Epithelial cell of proximal tubule (primary cell): ENCODE measurements around the gene CCDC7. TPM values are rescaled to one million over a fixed set of nuclear protein-coding genes. Genes with fewer than 3 reads are reported as not detected.
"Not testable (repeated sequence)": the region's sequence is repeated elsewhere in the genome, so short reads cannot be mapped to it uniquely, and the experiment has no call there.

ENCODE experiments used
- DNase-seq: peaks from one replicate; pipeline ENCODE4 v3.0.0-alpha.2; 2011; ENCODE audit warnings: low read depth
- H3K4me3 ChIP-seq: 2 replicates; pipeline ENCODE4 v1.5.1; 2011; ENCODE audit warnings: low read depth, mild to moderate bottlenecking, low read length
- total RNA-seq: library from RNA; depleted of rRNA; stranded (reverse); fragments of >200 nt; gene quantifications from 2 replicates; pipeline ENCODE4 v1.2.3, GENCODE V29; 2015
- TF ChIP-seq, protein P1 (sequence below): conservative IDR thresholded peaks from 2 replicates; pipeline ENCODE4 v1.5.1; 2012; ENCODE audit warnings: low read depth, mild to moderate bottlenecking, low read length

Gene CCDC7
- total RNA-seq, 1 donor from 2014 or later = 1.3 TPM

DNA sequence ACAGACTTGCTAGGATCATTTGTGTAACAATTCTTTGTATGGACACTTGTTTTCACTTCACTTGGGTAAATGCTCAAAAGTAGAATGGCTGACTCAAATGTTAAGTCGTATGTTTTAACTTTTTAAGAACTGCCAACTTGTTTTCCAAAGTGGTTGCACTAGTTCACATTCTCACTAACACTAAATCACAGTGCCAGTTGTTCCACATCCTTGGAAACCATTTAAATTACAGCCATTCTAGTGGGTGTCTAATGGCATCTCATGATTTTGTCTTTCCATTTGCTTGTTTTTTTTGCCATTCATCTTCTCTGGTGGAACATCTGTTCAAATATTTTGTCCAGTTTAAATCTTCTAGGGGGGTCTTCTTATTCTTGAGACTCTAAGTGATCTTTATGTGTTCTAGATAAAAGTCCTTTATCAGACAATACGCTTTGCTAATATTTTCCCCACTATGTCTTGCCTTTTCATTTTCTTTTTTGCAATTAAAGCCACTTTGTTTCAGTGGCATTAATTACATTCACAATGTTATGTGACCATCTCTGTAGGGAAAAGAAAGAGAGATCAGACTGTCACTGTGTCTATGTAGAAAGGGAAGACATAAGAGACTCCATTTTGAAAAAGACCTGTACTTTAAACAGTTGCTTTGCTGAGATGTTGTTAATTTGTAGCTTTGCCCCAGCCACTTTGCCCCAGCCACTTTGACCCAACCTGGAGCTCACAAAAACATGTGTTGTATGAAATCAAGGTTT is 448.1 kb downstream of the CCDC7 start:
- no peak for DNase-seq
- TF ChIP-seq, protein P1, sequence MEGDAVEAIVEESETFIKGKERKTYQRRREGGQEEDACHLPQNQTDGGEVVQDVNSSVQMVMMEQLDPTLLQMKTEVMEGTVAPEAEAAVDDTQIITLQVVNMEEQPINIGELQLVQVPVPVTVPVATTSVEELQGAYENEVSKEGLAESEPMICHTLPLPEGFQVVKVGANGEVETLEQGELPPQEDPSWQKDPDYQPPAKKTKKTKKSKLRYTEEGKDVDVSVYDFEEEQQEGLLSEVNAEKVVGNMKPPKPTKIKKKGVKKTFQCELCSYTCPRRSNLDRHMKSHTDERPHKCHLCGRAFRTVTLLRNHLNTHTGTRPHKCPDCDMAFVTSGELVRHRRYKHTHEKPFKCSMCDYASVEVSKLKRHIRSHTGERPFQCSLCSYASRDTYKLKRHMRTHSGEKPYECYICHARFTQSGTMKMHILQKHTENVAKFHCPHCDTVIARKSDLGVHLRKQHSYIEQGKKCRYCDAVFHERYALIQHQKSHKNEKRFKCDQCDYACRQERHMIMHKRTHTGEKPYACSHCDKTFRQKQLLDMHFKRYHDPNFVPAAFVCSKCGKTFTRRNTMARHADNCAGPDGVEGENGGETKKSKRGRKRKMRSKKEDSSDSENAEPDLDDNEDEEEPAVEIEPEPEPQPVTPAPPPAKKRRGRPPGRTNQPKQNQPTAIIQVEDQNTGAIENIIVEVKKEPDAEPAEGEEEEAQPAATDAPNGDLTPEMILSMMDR = no peak
- no peak overlapping the region for H3K4me3 ChIP-seq

DNA sequence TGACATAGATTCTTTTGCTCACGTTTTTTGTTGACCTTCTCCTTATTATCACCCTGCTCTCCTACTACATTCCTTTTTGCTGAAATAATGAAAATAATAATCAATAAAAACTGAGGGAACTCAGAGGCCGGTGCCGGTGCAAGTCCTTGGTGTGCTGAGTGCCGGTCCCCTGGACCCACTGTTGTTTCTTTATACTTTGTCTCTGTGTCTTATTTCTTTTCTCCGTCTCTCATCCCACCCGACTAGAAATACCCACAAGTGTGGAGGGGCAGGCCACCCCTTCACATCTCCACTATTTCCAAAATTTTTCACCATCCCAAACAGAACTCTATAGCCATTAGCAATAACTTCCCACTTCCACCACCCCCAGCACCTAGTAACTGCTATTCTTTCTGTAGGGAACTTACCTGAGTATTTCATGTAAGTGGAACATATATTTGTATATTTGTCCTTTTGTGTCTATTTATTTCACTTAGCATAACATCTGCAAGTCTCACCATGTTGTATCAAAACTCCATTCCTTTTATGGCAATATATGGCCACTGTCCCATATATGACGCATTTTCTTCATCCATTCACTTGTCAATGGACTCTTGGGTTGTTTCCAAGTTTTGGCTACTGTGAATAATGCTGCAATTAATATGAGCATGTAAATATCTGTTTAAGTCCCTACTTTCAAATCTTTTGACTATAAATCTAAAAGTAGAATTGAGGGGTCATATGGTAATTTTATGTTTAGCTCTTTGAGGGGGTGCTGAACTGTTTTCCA is 449.4 kb downstream of the CCDC7 start:
- H3K4me3 ChIP-seq = not testable (repeated sequence)

DNA sequence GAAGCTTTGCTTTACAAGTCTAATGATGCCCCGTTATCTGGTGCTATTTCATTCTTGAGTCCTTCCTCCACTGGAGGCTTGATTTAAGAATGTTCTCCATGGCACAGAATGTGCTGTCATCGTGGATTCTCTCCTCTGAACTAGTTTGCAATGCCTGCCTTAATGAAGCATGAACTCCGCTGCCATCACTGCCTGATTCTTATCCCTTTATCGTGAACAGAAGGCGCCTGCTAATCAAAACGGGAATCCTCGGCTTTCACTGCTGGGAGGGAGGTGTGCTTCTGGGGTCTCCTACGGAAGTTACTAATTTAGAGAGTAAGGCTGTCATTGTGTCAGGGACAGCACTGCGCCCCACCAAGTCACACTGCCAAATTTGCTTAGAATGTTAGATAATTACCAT is 455.9 kb downstream of the CCDC7 start:
- no peak overlapping the region for H3K4me3 ChIP-seq
- TF ChIP-seq, protein P1 = no peak

More for the DNA sequence above, 449.4 kb downstream of the CCDC7 start:
- DNase-seq = not testable (repeated sequence)

DNA sequence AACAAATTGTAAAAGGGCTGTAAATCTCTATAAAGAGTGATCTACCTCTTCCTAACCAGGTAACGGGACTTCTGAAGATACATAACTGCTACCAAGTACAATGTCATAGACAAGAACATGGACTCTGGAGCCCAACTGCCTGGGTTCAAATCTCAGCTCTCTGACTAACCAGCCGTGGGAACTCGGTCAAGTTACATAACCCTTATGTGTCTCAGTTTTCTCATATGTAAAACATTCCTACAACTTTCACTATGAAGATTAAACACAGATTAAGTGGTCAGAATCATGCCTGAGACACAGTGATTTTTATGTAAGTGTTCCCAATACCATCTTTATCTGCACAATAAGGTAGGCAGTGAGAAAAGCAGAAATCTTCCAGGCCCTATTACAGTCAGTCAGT is 459.5 kb downstream of the CCDC7 start:
- no peak for DNase-seq
- no peak overlapping the region for H3K4me3 ChIP-seq
- TF ChIP-seq, protein P1 = no peak

More for the DNA sequence above, 455.9 kb downstream of the CCDC7 start:
- no peak for DNase-seq

DNA sequence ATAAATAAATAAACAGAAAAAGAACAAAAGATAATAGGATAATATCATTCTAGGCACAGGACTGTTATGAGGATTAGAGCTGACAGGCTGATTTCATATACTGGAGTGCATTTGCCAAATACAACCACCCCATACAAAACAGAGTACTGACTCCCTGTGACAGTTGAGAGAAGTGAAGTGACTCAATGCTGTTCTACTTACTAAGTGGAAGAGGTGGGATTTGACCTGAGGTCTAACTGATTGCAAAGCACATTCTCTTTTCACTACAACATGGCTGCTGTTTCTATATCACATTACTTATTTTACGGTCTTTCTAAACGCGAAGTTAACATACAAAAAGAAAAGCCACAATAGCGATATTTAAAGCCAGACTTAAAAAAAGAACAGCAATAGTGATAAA is 460.7 kb downstream of the CCDC7 start:
- TF ChIP-seq, protein P1 = no peak
- DNase-seq = no peak

DNA sequence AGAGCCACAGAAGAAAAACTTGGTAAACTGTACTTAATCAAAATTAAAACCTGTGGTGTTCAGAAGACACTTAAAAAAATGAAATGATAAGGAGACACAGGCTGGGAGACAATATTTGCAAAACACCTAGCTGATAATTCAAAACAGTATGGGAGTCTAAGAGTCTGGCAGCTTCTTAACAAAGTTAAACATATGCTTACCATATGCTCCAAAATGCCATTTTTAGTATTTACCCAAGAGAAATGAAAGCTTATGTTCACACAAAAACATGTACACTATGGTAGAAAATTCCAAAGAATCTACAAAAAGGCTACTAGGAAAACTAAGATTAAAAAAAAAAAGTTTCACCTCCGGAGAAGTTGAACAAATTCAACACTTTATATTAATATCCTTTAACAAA is 463.5 kb downstream of the CCDC7 start:
- H3K4me3 ChIP-seq = no peak overlapping the region
- TF ChIP-seq, protein P1 = no peak
- no peak for DNase-seq

More for the DNA sequence above, 460.7 kb downstream of the CCDC7 start:
- H3K4me3 ChIP-seq = no peak overlapping the region

DNA sequence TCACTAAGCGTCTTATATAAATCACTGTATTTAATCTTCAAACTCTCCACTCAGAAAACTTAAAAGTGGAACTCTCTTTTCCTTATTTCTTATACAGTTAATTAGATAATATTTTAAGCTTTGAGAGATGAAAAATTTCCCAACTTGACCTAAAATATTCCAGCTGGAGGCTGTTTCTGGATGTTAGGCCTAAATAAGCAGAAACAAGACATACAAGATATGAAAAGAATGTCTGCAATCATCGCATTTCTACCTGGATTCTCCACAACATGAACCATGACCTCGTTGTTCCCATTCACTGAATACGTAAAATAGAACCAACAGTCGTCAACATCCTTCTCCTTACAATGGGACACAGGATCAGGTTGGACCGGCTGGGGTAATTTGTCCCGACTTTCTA is 464.0 kb downstream of the CCDC7 start:
- not testable (repeated sequence) for DNase-seq, H3K4me3 ChIP-seq
